Superior temporal gyrus (tissue), 1 donor: ENCODE data around the gene HOXA6.

ENCODE experiments used
- DNase-seq: peaks from one replicate; pipeline ENCODE4 v3.0.0-alpha.2; 2016; ENCODE audit errors: extremely low spot score

HOXA6 gene

DNA sequence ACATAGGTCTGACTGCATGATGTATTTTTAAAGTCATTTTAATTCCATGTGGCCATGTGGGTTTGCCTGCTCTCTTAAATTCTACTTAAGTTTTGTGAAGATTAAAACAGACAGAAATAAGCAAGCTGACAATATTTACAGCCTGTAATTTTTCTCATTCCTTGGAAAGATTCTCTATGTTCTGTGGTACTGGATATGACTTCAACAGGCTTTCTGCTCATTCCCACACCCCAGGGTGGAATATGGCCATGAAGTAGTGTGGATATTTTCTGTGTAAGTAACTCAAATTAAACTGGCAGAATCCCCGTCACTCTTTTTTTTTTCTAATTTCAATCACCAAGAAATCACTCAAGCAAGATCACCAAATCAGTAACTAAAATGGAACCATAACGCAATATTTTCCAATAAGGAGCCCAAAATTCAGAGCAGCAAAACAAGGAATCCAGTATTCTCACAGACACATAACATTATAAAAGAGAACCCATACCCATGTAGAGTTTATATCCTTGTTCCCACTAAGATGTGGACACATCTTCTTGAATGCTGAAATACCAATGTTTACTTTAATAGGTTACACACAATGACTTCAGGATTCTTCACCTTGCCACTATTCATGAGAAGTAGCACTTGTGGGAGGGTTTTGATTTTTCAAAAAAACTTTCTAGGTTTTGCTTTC, 9.8 kb downstream of the HOXA6 start:
- DNase-seq = no peak

DNA sequence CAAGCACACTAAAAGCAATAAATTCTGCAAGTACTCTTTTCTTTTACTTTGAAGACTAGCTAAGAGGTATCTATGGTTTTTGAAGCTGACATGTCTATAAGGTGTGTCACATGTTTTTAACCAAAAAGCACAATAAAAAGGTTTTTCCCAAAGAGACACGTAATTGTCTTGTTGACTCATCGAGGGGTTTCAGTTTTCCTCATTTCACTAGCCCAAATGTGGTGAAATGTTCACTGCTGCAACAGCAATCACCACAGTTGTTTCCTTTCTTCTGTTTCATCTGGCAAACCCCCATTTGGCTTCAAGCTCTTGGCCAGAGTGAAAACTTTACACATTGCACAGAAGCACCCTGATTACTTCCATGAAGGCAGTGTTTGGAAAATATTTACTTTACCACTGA, 13.2 kb downstream of the HOXA6 start:
- DNase-seq = no peak

DNA sequence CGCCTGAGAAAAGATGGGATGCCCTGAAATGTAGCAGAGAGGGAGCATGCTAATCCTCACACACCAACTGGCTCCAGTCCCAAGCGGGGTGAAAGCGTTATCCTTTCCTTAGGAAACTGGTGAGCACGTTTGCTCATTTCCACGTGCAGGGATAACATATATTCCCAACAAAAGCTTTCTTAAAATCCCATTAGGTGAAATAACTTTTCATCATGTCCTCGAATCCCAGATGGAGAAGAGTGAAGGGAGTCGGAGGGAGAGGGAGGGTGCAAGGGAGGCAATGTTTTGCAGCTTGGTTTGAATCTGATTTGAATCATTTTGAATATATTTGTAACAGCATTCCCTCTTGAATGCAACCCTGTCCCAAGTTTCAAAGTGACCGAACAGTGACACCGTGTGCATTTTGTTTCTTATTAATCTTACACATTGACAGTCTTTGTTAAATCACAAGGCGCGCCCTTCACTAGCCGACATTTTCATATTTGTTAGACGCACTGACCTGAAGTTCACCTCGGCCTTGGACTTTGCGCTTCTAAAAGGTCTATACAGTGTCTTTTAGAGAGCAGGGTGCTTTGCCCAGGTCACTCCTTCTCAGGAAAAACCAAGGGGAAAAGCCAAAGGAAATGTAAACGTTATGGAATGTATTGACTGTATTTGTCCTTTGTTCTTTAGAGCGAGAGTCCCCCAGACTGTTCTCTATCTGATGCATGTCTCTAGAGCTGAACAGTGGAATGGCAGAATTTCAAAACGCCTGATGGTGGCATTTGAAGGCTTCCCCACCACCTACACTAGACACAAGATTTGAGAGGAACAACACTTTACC, 14.0 kb downstream of the HOXA6 start:
- DNase-seq = no peak

DNA sequence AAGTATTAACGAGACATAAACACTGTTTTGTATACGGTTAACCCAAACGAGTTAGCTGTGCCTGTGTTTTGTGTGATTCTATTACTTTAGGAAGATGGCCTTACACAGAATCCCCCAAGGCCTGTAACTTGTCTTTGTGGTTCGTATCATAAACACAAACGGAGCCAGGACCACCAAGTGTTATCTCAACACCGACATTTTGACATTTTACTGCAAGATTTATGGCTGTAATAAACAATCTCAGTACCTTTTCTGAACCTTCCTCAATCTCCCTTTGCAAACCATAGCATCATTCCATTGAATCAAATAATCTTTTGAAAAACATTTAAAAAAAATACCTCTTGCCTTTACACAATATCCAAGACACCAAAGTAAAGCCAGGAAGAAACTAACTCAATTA, 14.6 kb downstream of the HOXA6 start:
- no peak for DNase-seq

DNA sequence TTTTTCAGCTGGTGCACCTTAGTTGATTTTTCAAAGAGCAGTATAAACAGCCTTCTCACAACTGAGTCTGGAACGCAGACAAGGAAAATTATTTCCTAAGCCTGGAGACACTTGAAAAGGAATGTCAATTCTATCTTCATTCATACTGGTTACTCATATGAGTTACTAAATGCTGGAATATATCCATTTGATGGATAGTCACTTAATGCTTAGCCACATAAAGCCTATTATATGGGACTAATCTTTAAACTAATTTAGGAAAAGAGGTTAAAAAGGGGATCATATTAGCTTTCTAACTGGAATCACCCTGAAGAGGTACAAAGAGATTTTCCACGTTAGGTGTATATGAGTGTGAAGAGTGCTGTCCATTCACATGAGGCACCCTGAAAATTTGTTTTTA, 15.4 kb downstream of the HOXA6 start:
- no peak for DNase-seq

DNA sequence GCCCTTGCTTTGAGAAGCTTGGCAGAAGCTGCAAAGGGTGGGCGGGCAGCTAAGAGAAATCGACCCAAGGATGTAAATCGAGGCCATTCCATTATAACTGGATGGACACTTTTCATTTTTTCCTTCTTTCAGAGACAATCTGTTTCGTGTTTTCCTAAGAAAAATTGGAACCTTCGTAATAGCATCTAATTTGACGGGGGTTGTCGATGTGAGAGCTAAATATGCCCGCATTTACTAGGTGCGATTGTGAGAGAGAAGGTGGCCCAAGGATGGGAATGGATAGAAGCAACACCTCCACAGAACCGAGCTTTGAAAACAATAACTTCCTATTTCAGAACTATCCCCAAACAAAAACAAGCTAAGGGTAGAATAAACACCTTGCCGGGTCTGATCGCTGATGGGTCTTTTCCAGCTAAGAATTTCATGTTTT, 16.2 kb downstream of the HOXA6 start:
- no peak for DNase-seq

DNA sequence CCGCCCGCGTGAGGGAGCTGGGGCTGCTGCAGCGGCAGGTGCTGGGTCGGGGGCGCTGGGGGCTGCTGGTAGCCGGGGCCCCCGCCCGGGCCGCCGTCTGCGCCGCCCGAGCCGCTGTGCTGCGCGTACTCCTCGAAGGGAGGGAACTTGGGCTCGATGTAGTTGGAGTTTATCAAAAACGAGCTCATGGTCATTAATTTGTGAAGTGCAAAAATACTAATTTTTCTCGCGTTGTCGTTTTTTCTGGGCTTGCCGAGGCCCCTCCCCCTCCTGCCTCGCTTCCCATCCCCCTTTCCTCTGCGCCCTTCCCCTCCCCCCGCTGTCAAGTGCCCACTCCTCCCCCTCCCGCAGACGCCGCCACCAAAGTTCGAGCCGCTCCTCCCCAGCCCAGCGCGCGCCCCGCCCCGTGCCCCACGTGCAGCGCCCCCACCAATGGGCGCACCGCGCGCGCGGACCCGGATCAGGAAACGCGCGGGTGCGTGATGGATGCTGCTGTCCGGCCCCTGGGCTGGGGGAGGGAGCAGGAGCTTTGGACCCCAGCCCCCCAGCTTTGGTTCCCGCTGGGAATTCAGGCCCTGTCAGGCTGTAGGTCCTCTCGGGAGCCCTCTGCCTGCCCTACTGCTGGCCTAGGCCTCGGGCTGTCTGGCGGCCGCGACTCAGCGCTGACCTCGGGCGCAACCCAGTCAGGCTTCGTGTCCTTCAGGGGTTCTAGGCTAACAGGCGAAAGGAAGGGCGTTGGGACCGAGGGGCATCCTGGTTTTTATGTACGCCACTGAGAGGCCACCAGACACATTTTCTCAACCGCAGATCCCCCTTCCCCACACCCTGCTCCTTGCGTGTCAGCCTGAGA, 16.8 kb downstream of the HOXA6 start, which contains the start of gene HOXA4:
TSS of gene HOXA4 (minus strand) at position 218 of the 850 bp plus-strand sequence. CDS start at position 194, 24 bp downstream.
- no peak for DNase-seq

DNA sequence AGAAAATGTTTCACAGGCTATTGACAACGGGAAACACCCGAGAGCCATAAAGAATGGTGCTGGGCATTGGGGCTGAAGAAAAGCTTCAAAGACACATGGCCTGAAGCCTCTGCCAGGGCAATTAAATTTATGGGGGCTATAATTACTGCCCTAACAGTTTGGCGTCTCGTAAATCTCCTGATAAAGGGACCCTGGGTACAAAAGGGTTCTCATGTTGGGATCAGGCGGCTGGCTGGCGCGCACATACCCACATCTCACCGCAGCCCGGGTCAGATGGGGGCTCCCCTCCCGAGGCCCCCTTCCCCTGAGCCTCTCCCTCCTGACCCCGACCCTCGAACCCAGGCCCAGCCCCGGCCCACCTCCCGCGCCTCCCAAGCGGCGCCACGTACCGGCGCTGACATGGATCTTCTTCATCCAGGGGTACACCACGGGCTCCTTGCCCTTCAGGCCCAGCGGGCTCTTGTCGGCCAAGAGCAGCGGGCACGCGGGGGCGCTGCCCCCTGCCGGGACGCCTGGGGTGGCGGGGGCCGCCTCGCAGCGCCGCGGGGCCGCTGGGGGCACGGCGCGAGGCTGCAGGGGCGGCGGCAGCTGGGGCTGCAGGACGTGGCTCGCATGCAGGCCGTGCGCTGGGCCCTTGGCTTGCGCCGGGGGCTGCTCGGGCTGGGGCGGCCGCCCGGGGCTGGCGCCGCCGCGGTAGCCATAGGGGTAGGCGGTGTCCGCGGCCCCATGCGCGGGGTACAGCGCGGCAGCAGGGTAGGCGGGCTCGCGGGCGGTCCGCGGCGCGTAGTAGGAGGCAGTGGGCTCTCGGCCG, 17.6 kb downstream of the HOXA6 start:
- no peak for DNase-seq

DNA sequence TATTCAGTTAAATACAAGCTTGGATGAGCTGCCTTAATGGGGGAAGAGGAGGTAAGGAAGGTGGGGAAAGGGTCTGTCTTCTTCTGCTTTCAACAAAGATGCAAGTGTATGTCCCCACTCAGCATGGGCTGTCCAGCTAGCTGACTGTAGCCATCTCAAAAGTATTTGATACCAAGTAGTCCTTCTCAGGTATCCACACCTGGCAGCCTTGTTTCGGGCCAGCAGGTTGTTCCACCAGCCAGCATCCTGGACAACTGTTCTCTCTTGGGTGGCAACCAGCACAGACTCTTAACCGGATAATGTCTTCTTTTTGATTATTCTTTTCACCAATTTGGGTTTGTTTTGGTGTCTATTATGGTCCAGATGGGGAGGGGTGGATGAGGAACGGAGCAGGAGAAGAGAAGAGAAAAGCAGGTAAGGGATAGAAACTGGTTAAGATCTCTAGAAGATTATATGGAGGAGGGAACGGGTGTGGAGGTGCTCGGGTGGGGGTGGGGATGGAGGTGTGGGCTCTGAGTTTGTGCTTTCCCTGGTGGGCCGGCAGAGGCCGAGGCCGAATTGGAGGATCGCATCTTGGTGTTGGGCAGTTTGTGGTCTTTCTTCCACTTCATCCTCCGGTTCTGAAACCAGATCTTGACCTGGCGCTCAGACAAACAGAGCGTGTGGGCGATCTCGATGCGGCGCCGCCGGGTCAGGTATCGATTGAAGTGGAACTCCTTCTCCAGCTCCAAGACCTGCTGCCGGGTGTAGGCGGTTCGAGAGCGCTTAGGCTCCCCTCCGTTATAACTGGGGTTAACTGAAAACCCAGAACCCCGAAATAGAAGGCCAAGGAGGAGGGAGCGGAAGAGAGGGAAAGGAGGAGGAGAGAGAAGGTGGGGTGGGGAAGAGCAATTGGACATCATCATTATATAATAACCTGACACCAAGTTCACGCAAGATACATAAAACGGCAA, 18.5 kb downstream of the HOXA6 start:
- no peak for DNase-seq

DNA sequence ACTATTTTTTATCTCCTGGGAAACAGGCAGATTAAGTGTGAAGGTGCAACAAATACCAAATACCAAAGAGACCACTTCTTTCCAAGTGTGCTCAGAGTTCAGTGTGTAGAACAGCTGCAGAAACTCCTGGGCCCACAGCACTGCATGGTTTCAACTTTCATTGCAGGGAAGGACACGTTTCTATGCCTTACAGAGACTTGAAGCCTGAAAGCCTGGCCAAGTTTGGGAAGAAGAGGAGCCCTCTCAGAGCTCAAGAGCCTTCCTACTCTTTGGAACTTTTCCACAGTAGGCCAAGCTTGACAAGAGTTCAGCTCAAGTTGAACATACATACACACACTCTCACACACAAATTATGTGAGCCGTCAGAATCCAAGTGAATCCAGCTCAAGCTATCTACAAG, 19.5 kb downstream of the HOXA6 start:
- no peak for DNase-seq

DNA sequence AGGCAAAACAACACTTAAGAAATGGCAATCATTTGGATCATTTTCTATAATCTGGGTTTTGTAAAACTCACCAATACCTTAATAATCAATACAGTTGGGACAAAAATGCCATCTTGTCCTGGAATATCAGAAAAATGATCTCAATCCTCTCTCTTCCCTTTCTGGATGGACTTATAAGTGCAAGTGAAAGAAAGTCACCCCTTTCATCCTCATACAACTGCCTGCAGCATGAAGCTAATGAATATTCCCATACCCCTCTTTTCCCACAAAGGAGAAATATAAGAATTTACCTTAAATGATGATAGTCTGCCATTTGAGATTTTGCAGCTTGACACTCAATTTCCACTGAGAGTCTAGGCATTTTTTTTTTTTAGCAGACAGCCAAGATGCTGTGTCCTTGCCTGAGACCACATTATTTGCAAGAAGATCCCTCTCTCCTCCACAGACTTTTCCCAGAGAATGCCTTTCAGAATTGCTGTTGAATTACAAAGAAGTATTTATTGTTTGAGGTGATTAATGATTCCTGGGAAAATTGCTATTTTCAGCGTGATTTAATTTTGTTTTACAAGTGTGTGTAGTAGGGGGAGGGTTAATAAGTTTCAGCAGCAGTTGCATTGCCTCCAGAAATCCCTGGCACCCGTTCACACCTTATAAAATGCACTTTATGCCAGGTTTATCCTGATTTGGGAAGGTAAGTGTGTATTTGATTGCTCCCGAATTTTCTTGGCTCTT, 20.8 kb downstream of the HOXA6 start:
- DNase-seq = no peak

DNA sequence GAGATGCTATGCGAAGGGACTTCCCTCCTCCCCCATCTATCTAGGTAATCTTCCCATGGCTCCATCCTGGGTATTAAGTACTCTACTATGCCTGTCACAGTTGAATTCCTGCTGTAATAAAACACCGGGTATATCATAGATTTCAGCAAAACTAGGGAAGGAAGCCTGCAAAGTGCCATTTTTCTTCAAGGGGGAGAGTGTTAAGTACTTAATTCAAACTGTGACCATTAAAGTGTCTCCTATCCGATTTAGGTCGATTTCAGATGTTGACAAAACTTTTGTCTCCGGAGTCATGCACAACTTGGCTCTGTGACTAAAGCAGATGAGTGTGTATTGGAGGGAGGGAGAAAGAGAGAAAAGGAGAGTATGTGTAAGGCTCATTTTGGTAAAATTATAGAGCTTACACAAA, 21.6 kb downstream of the HOXA6 start:
- DNase-seq = no peak

DNA sequence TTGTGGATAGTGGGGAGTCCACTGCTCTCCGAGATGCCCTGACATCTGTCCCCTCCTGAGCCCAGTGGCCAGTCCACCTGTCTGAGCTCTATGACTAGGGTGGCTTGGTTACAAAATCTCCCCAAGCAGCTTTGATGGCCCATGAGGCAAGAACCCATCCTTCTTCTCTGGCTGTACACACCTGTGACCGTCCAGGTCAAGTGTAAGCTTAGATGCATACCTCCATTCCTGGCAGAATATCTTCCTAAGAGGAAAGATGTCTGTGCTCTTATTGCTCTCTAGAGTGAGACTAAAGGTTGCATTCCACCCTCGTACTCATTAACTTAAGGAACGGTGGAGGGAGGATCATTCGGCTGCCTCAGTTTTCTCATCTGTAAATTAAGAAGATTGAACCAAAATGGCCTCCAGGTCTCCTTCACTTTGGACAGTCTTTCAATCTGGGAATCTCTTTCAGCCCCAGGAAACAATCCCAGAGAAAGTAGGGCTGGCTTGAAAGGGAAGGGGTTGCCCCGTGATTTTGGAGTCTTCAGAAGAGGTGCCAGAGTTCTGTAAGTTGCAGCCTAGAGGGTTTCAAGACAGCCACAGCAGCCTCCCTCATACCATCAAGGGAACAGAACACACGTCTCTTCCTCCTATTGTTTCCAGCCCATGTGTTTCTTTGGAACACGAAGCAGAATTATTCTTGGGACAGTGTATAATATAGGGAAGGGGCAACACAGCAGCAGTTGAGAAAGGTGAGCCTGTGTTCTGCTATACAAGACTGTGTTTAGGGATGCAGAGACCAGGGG, 22.5 kb downstream of the HOXA6 start:
- DNase-seq = no peak

DNA sequence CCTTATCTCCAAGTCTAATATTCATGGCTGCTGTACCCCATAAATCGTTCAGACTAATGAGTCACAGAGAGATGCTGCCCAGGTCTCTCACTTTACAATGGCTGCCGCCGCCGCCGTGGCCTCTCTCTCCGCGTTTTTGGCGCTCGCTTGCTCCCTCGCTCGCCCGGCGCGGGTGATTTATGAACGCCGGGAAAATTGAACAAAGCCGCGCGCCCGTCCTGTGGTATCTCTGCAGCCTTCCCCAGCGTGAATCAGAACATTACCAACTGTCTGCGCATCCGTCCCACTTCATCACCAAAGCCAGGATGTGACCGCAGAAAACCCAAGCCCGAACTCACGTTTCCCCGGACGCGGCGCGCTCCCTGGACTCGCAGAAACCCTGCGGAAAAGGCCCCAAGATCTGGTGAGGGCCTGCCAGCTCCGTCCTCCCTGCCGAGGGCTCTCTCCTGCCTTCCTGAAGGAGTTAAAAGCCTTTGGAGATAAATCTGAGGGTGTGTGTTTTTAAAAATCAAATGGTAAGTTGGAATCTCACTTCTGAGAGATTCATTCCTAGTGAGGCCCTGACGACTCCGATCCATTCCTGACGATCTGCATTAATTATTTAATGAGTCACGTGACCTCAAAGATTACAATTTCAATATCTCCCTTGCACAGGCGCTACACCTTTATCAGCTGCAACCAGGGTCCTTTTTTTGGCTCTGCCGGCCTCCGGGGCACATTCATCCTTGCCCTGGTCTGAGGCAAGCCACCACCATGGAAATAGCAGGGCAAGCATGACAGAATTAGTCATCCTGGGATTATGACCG, 23.3 kb downstream of the HOXA6 start:
- no peak for DNase-seq

DNA sequence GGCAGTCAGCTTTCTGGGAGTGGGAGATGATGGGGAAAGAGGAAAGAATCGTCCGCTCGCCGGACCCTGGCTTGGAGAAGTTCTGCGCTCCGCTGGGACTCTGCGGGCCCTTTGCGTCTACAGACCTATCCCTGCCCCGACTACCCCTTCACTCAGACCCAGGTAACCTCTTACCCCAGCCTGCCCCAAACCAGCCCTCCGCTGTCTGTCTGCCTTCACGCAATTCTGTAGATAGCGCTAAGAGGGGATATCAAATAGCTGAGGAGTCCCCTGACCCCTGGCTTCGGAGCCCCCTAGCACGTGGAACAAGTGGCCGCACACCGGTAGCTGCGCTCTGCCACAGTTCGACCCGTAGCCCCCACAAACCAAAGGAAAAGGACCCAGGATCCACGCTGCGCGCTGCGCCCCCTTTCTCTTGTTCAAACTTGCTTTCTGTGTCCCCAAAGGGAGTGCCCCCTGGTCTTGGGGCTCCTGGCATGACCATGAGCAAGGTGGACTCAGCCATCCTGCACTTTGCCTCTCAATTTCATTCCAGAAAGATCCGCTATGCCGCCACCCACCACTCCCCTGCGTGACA, 24.0 kb downstream of the HOXA6 start:
- no peak for DNase-seq

DNA sequence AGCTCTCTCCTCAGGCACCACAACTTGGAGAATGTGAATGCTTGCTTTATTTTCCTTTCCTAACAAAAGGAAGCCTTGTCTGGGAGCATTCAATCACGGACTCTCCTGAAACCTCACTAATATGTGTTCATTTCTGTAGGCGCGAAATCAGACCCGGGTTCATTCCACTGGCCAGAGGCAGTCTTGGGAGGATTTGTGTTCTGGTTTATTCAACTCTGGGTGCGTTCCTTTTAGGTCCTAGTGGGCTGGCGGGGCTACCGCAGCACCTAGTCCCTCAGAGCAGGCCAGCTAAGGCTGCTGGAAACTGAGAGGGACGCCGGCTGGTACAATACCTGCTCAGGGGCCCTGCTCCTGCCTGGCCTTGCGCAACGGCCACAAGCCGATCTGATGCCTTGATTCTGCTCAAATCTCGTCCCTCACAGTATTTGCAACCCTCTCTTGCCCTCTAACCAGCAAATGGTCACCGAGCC, 24.5 kb downstream of the HOXA6 start:
- no peak for DNase-seq
